Activated CD8-positive, alpha-beta memory T cell treated with anti-CD3 and anti-CD28 coated beads, Interleukin-2, amount 50 U/mL, for 1 hour (primary cell): ENCODE measurements around the gene ARHGAP8.

Source experiments
- DNase-seq: peaks from one replicate; pipeline ENCODE4 v3.0.0-alpha.2; 2020; ENCODE audit errors: extremely low read depth

Gene ARHGAP8

DNA sequence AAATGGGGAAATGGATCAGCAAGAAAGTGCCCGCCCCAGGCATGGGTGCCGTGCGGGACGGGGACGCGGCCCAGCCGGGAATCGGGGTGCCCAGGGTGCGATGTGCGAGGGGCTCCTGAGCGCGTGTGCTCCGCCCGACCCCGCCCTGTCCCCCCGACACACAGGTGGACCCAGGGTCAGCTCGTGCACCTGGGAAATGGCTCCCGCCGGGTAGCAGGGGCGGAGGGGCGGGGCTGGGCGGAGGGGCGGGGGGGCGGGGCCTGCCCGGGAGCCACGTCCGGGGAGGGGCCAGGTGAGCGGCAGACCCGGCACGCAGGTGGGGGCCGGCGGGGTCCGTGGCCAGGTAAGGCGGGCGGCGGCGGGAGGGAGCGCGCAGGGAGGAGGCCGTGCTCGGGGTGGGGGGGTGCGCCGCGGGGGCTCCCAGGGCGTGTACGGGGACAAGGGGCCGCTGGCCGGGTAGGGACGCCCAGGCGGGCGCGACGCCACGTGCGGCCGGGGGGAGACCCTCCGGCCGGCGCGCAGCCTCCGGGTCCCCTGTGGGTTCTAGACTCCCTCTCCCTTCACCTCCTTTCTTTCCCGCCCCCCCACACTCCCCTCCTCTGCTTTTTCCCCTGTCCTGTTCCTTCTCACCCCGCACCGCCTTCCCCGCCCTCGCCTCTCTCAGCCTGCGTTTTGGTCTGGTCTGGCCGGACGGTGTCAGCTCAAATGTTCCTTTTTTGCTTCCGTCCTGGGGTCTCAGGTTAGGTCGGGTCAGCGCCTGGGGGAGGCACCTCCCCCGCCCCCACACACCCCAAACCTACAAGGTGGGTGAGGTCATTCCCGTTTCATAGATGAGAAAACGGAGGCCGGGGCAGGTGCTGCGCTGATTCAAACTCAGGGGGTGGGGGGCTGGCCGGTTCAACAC lies at the start of gene ARHGAP8:
ARHGAP8 (plus strand) TSS at position 291 of the 904 bp plus-strand sequence. CDS start 33,953 bp downstream, outside the sequence.
- no peak for DNase-seq

DNA sequence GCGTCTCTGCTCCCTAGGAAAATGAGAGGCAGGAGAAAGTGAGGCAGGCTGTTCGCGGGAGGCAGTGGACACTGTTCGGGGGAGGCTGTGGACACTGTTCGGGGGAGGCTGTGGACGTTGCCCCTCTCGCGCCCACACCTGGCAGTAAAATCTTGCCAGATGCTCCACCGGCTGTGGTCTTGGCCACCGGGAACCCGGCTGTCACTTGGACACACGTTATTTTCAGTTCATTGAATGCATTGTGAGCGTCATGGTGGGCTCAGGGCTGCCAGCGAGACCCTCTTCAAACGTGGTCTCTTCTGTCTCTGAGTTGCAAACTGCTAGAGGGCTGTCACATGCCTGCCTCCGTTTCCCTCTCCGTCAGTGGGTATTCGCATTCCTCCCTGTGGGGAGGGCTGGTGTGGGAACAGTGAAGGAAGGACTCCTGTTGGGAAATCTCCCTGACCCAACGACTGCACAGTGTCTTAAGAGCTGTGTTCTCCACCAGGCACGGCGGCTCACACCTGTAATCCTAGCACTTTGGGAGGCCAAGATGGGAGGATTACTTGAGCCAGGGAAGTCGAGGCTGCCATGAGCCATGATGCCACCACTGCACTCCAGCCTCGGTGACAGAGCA lies 49.0 kb upstream of the ARHGAP8 start:
- DNase-seq, result no peak

DNA sequence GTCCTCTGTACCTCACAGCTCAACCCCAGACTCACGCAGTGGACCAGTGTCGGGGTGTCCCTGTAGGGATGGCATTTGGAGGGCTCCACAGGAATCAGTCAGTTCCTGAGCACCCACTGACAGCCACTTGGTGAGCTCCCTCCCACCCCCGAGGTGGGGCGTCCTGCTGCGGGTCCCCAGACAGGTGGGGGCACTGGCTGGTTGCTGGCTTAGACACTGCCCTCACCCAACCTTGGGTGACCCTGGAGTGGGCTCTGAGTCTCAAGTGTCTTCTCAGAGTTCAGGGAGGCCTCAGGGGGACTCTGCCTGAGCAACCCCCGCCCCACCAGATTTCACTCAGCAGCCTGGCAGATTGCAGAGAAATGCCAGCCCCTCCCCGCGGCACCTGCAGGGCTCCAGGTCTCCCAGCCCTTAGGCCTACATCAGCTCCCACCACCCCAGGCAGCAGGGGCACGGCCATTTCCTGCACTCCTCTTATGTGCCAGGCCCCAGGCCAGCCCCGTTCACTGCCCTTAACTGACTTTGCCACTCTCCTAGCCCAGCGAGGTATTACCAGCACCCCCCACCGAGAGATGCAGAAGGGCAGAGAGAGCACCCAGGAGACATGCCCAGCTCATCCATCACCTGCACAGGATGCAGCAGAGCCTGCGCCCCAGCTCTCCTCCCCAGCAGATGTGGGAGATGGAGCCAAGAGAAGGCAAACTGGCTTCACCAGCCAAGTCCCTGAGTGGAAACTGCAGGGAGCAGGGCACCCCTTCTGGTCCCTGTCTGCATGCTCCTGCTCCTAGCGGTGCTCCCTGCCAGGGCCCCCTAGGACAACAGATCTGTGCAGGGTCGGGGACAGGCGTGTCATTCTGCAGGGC lies 48.0 kb upstream of the ARHGAP8 start:
- DNase-seq, result no peak

DNA sequence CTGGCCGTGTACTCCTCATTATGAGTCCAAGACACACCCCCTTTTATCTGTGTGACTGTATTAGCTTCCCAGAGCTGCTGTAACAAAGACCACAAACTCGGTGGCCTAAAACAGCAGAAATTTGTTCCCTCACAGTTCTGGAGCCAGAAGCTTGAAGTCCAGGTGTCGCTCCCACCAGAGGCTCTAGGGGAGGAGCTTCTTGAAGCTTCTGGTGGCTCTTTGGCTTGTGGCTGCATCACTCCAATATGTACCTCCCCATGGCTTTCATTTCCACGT lies 47.4 kb upstream of the ARHGAP8 start:
- no peak for DNase-seq

DNA sequence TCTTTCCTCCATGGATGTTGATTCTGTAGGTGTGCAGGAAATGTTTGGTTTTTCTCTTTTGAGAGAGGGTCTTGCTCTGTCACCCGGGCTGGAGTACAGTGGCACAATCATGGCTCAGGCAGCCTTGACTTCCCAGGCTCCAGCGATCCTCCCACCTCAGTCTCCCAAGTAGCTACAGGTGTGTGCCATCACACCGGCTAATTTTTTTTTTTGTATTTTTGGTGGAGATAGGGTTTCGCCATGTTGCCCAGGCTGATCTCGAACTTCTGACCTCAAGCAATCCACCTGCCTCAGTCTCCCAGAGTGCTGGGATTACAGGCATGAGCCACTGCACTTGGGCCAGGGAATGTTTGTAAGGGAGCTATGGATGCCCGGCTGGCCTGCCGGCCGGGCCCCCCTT lies 45.9 kb upstream of the ARHGAP8 start:
- no peak for DNase-seq

DNA sequence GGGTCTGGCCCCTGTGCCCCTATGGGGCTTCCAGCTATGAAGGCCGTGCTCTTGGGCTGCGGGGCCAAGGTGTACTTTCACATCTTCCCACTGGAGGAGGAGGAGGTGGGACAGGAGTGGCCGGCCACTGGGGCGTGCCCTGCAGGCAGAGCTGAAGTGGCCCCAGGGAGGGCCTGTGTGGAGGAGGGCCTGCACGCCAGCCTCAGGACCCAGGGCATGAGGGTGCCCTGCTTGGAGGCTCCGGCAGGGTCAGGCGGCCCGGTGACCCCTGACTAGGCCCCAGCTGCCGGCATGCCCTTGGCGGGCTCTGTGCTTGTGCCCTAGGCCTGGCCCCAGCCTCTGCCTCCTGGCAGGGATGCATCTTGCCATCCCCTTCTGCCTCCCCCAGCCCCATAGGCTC lies 45.2 kb upstream of the ARHGAP8 start:
- no peak for DNase-seq

DNA sequence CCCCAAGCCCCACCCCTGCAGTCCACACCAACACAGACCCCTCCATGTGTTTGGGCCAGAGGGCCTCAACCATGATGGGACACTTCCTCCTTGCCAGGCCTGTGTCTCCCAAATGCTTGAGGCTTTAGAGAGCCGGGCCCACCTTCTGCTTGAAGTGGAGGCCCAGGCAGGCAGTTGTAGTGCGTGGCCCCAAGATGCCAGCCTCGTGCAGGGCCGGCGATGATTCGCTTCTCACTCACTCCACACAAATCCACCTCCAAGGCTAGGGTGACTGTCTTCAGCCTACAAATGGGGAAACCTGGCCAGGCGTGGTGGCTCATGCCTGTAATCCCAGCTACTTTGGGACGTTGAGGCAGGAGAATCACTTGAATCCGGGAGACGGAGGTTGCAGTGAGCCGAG lies 44.6 kb upstream of the ARHGAP8 start:
- DNase-seq, result no peak

DNA sequence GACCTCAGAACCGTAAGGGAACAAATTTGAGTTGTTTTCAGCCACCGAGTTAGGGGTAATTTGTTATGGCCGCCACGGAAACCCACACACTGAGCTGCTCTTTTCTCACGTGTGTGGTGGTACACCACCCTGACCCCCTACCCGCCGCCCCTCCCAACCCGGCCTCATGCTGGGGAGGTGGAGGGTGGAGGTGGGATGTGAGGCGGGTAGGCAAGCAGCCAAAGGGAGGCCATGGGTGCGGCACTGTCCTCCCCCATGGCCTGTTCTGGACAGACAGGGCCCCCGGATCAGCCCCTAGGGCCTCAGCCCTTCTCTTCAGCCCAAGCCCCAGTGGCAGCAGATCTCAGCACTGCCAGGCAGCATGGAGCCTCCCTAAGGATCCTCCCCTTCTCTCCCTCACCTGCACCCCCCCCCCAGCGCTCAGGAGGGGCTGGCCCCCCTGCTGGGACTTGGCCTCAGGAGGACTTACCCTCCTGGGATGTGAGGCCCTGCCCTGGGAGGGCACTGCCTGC lies 42.4 kb upstream of the ARHGAP8 start:
- DNase-seq, result peak; percentile 20

DNA sequence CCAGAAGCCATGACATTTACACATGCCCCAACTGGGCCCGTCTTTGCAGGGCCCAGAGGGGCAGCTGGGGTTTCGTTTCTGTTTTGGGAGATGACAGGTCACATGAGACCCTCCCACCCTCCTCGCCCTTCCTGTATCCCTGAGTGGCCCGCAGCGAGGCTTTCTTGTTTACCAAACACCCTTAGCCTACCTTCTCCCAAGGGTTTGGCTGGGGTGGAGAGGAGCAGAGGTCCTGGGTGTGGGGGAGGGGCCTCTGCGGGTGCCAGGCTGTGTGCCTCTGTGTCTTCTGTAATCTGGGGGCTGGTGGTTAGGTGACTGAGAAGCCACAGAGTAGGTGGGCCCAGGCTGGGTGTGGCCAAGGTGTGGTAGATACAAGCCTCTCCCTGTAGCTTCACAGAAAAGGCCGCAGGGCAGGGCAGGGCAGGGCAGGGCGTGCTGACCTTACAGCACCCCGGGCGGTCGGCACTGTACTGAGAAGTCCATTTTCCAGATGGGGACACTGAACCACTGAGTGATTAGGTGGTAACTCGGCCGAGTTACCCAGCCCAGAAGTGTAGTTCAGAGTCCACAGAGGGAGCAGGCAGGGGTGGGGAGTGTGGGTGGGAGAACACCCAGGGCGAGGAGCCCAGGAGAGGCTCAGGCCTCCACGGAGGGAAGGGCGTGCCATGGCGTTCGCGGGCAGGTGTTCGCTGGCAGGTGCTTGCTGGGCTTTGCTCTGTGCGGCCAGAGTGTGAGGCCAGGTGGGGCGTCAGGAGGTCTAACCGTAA lies 41.7 kb upstream of the ARHGAP8 start:
- no peak for DNase-seq

DNA sequence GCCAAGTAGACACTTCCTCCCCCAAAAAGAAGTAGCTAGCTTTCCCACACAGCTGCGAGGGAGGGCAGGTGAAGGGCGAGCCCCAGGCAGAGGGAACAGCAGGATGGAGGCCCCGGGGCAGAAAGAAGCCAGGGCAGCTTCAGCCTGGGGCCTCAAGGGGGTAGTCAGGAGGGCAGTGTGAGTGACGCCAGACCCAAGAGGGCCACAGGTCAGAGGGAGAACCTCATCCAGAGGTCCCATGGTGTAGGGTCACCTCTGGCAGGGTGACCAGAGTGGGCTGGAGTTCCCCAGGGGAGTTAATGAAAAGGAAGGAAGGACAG lies 41.2 kb upstream of the ARHGAP8 start:
- DNase-seq, result no peak

DNA sequence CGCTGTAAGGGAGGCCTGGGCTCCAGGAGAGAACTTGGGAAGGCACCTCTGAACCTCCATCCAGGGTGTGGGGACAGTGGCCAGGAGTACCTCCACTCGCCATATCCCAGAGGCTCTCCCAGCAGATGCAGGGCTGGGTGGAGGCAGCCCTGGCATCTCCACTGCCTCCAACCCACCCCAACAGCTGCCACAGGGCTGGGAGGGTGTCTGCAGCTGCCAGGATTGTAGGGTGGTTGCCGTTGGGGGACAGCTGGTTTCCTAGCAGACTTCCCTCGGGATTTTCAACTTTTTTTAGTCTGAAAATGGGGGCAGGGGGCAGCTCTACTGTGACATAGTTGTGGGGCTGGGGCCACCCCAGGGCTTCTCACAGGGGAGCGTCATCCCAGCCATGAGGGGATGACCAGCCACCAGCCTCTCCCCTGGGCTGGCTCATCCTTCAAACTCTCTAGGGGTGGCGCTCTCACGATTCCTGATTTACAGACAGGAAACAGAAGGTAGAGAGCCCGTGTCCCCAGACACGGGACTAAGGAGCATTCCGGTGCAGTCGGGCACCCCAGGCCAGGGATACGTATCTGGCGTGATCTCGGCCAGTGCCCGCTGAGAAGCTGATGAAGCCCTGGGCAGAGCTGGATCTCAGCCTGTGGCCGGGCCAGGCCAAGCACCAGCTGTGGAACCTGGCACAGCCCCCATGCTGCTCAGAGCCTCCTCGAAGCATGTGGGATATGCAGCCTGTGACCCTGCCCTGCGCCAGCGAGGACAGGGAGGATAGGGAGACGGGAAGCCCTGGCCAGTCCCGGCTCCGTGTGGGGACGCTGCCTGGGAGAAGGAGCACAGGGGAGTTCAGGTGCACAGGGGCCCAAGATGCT lies 40.5 kb upstream of the ARHGAP8 start:
- no peak for DNase-seq

DNA sequence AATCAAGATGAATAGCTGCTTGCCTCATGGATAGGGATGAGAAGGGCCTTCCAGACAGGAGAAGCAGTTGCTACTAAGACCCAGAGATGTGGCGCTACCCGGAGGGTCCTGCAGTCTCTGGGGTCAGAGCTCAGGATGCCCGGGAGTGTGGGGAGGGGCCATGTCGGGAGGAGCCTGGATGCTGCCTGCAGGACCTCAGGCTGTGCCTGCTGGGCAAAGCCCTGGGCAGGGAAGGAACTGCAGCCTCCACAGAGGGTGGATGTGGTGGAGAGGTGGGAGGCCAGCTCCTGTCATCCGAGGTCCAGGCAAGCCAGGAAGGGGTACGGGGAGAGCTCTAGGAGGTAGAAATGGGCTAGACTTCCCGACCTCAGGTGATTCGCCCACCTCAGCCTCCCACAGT lies 39.4 kb upstream of the ARHGAP8 start:
- DNase-seq, result no peak

DNA sequence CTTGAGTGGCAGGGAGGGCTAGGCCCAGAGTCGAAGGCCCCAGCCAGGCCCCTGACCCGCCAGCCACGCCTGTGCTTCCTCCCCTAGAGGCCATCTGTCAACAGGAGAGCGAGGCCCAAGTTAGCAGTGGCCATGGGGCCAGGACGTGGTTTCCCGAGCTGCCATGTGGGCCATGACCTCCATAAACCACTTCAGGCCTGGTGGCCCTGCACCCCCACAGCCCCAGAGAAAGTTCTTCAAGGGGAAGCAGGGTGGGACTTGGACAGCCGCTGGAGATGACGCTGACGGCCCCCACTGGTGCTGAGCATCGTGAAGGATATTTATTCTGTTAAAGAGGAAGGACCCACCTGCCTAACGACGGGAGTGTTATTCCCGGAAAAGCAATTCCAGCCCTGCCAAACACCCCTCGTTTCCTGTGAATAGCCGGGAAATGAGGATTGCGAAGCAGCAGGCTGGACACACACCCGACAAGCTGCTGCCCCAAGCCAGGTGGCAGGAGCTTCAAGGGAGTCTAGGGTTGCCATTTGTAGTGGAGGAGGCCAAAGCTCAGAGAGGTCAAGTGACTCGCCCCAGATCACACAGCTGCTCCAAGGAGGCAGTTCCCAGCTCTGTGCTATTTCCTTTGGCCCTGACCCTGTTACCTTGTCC lies 37.5 kb upstream of the ARHGAP8 start:
- DNase-seq, result no peak

DNA sequence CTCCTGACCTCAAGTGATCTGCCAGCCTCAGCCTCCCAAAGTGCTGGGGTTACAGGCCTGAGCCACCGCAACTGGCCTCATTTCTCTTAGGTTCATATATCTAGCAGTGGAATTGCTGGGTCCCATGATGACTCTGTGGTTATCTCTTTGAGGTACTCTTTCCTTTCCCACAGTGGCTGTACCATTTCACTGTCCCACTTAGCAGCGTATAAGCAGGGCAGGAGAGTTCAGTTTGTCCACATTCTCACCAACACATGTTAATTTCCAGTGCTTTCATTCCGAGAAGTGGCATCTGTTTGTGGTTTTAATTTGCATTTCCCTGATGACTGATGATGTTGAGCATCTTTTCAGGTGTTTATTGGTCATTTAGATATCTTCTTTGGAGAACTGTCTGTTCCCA lies 34.0 kb upstream of the ARHGAP8 start:
- DNase-seq, result no peak

DNA sequence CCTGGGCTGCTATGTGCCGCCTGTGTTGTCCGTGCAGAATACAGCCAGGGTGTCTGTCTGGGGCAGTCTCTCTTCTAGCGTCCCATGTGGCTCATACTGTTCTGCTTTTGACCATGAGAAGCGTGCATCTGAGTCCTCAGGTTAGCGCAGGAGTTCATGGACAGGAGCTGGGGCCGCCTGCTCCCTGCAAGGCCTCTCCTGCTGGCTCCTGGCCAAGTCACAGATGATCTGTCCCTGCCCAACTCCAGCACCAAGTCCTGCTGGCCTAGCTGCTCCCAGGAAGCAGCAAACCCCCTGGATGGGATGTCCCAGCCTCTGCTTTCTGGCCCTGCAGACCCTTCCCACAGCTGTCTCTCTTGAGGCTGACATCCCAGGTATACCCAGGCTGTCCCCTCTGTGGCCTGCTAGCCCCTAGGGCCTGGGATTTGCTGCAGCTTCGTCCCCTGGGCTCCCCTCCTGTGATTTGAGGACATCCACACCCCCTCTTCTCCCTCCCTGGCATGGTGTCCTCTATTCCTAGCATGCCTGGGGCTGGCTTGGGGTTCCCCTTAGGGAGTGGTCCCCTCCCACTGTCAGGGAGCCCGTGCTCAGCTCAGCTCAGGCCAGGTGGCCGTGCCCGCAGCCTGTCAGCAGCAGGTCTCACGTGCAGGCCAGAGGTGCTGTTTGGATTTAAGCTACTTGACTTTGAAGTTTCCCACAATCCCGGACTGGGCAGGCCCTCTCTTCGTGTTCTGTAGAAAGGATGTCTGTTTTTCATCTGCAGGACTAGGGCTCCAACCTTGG lies 32.6 kb upstream of the ARHGAP8 start:
- DNase-seq, result no peak

DNA sequence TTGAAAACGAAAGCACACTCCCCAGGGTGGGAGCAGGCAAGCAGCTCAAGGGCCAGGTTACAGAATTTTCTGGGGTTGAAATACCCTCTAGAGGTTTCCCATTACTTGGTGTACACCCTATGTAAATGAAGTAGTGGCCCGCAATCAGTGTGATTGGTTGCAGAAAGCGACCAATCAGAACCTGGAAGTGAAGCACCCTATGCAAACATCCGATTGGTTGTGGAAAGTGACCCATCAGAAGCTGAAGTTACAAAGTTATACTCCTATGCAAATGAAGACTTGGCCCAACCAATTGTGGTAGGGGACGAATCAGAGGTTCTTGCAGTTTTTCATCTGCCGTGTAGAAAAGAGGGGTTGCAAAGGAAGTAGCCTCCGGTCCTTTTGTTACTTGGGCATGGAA lies 31.2 kb upstream of the ARHGAP8 start:
- no peak for DNase-seq

DNA sequence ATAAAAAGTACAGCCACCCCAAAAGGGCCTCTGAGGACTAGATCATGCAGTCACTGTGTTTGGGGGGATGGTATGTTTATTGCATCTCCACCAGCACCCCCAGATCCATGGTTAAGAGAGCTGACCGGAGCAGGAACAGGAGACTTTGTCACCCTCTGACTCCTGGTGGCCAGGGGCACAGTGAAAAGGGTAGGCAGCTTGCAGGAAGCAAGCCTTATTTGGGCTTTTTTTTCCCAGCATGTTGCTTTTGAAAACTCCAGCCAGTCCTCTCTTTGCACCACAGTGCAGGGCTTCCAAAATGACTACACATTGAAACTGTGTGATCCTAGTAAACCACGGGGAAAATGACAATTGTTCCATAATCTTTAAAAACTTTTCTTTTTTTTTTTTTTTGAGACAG lies 29.8 kb upstream of the ARHGAP8 start:
- no peak for DNase-seq

DNA sequence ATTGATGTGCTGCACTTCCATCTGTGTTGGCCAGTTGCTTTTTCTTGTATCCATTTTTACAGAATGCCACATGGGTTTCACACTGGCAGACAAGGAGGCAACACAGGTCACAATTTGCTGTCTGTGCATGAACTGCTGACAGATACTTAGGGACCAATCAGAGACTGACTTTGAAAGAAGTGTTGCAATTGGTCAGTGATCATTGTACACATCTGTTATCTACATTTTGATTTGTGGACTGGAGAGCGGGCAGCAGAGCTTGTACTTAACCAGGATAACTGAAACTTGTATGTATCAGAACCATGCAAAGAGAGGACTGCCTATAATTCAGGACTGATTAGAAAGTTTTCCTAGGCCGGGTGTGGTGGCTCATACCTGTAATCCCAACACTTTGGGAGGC lies 28.6 kb upstream of the ARHGAP8 start:
- no peak for DNase-seq

DNA sequence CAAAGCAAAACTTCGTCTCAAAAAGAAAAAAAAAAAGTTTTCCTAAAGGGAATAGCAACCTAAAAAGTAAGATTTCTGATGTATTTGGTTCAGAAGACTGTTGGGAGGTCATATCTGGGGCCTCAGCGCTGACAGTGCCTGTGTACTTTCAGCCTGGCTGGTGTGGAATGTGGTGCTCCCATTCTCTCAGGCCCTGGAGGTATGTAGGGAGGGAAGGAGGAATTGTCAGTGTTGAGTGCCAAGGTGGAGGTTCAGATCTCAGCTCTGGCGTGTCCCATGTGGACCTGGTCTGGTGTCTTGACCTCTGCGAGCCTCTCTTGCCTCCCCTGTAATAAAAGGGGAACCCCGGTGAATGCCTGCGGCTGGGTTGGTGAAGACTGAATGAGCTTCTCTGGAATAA lies 28.0 kb upstream of the ARHGAP8 start:
- no peak for DNase-seq

DNA sequence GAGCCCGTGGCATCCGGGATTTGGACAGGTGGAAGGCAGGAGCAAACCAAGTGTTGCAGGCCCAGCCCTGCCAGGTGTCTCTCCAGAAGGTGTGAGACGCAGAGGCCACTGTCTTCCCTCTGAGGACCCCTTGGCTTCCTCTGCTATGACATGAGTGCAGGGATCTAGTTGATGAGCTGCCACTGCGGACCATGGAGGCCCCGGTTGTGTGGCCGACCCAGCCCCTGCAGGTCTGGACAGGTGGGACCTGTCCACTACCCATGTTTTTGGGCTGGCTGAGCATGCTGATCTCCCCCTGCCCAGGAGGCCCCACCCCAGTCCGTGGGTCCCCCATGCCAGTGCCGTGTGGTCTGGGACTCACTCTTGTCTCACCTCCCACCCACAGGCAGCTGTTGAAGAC lies 27.5 kb upstream of the ARHGAP8 start:
- no peak for DNase-seq
